MM.1S (cell line): ENCODE results near the gene BTBD19.

Experiments used
- DNase-seq: peaks from one replicate; pipeline ENCODE4 v3.0.0-alpha.2; 2015
- H2AFZ ChIP-seq: fragments of 300-600 bp; sonication (generic); 2 replicates; pipeline ENCODE4 v1.6.0; 2016; ENCODE audit warnings: antibody characterized with exemption, low read length
- H3F3A ChIP-seq: fragments of 300-600 bp; sonication (generic); 2 replicates; pipeline ENCODE4 v1.6.1; 2016; ENCODE audit warnings: mild to moderate bottlenecking, antibody characterized with exemption, low read length, moderate library complexity, mixed read lengths; ENCODE audit not compliant: insufficient read depth
- H3K27ac ChIP-seq: fragments of 300-600 bp; sonication (generic); 2 replicates; pipeline ENCODE4 v1.5.1; 2016; ENCODE audit warnings: mild to moderate bottlenecking, low read length
- H3K27me3 ChIP-seq: fragments of 300-600 bp; sonication (generic); replicated peaks from 2 replicates; pipeline ENCODE4 v1.6.0; 2016; ENCODE audit warnings: low read length; ENCODE audit not compliant: insufficient read depth
- H3K36me3 ChIP-seq: fragments of 300-600 bp; sonication (generic); replicated peaks from 2 replicates; pipeline ENCODE4 v1.6.1; 2016; ENCODE audit warnings: mild to moderate bottlenecking, low read length, mixed read lengths; ENCODE audit not compliant: insufficient read depth
- H3K4me1 ChIP-seq: fragments of 300-600 bp; sonication (generic); 2 replicates; pipeline ENCODE4 v1.6.1; 2016; ENCODE audit warnings: low read length, mixed read lengths
- H3K4me2 ChIP-seq: fragments of 300-600 bp; sonication (generic); 2 replicates; pipeline ENCODE4 v1.6.0; 2016; ENCODE audit warnings: low read depth, low read length
- H3K4me3 ChIP-seq: fragments of 300-600 bp; sonication (generic); 2 replicates; pipeline ENCODE4 v1.5.1; 2016; ENCODE audit warnings: low read length, mixed read lengths
- H3K79me2 ChIP-seq: fragments of 300-600 bp; sonication (generic); 2 replicates; pipeline ENCODE4 v1.6.1; 2016; ENCODE audit warnings: mixed run types, low read length, mixed read lengths
- H3K9ac ChIP-seq: fragments of 300-600 bp; sonication (generic); 2 replicates; pipeline ENCODE4 v1.6.1; 2016; ENCODE audit warnings: low read length, mixed read lengths
- H3K9me2 ChIP-seq: fragments of 300-600 bp; sonication (generic); replicated peaks from 2 replicates; pipeline ENCODE4 v1.6.1; 2016; ENCODE audit warnings: mild to moderate bottlenecking, low read length, mixed read lengths; ENCODE audit not compliant: insufficient read depth
- H3K9me3 ChIP-seq: fragments of 300-600 bp; sonication (generic); replicated peaks from 2 replicates; pipeline ENCODE4 v1.6.1; 2016; ENCODE audit warnings: mild to moderate bottlenecking, low read length, mixed read lengths; ENCODE audit not compliant: insufficient read depth
- H4K20me1 ChIP-seq: fragments of 300-600 bp; sonication (generic); 2 replicates; pipeline ENCODE4 v1.6.1; 2016; ENCODE audit warnings: mild to moderate bottlenecking, low read length, moderate library complexity, mixed read lengths; ENCODE audit not compliant: insufficient read depth
- CTCF ChIP-seq: fragments of 300-600 bp; sonication (generic); IDR thresholded peaks from 2 replicates; pipeline ENCODE4 v1.5.1; 2016; ENCODE audit warnings: antibody characterized with exemption, low read length, mixed read lengths
- EZH2 ChIP-seq: fragments of 300-600 bp; sonication (generic); optimal IDR thresholded peaks from 2 replicates; pipeline ENCODE3; 2017; ENCODE audit warnings: low read depth, mild to moderate bottlenecking, antibody characterized with exemption, low read length, mixed read lengths
- EZH2phosphoT487 ChIP-seq: fragments of 300-600 bp; sonication (generic); IDR thresholded peaks from 2 replicates; pipeline ENCODE4 v1.6.1; 2018; ENCODE audit warnings: antibody characterized with exemption, low read length

Gene BTBD19

DNA sequence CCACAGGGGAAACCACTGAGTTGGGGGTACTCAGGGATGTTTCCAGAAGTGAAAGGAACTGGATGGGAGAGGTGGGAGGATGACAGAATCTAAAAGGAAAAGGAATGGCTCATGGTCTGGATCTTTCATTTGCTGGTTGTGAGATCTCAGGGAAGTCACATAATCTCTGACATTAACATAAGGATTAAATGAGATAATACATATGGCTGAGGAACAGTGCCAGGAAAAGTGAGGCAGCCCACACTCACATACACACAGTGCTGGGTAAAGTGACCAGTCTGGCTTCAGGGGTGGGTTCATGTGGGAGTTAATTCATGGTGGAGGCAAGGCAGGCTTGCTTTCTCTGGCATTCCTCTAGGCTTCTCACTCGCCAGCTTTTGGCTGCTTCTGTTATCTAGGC is 38.7 kb downstream of the BTBD19 start:
- Histone ChIP-seq H3K27me3 (no peaks in the 10 kb centered on the region), H3K4me1 (no peaks in the 10 kb centered on the region), H3K9me2 (no peaks in the 10 kb centered on the region), H3K36me3 (no peaks in the 10 kb centered on the region), H4K20me1 (no peaks in the 10 kb centered on the region), H3K4me3 (no peak overlapping the region), H3K27ac (no peak overlapping the region), H3K9me3 (no peaks in the 10 kb centered on the region), H3K9ac (no peak overlapping the region), H3F3A (no peaks in the 10 kb centered on the region), H3K79me2 (no peaks in the 10 kb centered on the region), H3K4me2 (no peak overlapping the region), H2AFZ (no peak overlapping the region)
- TF ChIP-seq EZH2phosphoT487 = no peak
- no peak for TF ChIP-seq CTCF
- no peak for TF ChIP-seq EZH2
- no peak for DNase-seq

GRCh38 chr1:44847845-44848244 is 39.5 kb downstream of the BTBD19 start:
- Histone ChIP-seq H3K9me3 (no peaks in the 10 kb centered on the region), H3K79me2 (no peaks in the 10 kb centered on the region), H3K9me2 (no peaks in the 10 kb centered on the region), H3K36me3 (no peaks in the 10 kb centered on the region), H3K4me2 (no peak overlapping the region), H3K4me1 (no peaks in the 10 kb centered on the region), H3F3A (no peaks in the 10 kb centered on the region), H2AFZ (no peak overlapping the region), H3K9ac (no peak overlapping the region), H3K27ac (no peak overlapping the region), H4K20me1 (no peaks in the 10 kb centered on the region), H3K4me3 (no peak overlapping the region), H3K27me3 (no peaks in the 10 kb centered on the region)
- no peak for DNase-seq
- TF ChIP-seq EZH2phosphoT487 = no peak
- no peak for TF ChIP-seq EZH2
- no peak for TF ChIP-seq CTCF

DNA sequence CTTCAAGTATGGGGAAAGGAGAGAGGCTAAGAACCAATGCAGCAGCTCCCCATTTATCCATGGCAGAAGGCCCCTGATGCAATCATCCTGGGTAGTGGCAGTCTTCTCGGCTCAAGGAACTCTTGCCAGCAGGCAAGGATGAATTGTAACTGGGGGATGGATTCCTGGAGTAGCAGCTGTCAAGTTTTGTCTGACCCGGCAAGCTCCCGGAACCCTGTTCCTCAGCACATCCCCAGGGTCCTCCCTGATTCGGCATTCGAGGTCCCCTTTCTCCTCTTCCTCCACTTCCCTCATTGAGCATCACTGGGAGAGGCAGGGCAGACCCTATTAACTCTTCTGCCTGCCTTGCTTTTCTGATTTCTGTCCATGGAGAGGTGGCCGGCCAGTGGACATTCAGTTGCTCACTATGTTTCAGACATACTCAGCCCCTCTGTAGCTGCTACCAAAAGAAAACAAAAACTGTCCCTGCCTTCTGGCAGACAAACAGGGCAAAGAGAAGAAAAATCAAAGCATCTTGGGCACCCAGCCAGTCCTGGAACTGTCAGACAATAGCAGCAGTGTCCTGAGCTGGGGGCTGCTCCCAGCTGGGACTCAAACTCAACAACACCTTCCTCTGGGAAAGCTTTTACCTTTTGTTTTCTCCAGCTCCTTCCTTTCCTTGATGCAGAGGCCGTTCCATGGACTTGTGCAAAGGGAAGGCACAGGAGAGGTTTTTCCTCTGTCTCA is 40.3 kb downstream of the BTBD19 start:
- no peak for DNase-seq
- Histone ChIP-seq H3K36me3 (no peaks in the 10 kb centered on the region), H3F3A (no peaks in the 10 kb centered on the region), H3K9ac (no peak overlapping the region), H3K4me3 (no peak overlapping the region), H3K4me1 (no peaks in the 10 kb centered on the region), H2AFZ (no peak overlapping the region), H3K9me3 (no peaks in the 10 kb centered on the region), H3K79me2 (no peaks in the 10 kb centered on the region), H4K20me1 (no peaks in the 10 kb centered on the region), H3K27me3 (no peaks in the 10 kb centered on the region), H3K27ac (no peak overlapping the region), H3K9me2 (no peaks in the 10 kb centered on the region), H3K4me2 (no peak overlapping the region)
- TF ChIP-seq EZH2 (no peak), CTCF (no peak), EZH2phosphoT487 (no peak)
